ENCODE data around the gene RAB11A. TPM values are rescaled to one million over a fixed set of nuclear protein-coding genes. Genes with fewer than 3 reads are reported as not detected.
"Not testable (repeated sequence)": the region's sequence is repeated elsewhere in the genome, so short reads cannot be mapped to it uniquely, and the experiment has no call there.

RAB11A gene
- total RNA-seq, 1 donor from 2014 or later, result 185 TPM

DNA sequence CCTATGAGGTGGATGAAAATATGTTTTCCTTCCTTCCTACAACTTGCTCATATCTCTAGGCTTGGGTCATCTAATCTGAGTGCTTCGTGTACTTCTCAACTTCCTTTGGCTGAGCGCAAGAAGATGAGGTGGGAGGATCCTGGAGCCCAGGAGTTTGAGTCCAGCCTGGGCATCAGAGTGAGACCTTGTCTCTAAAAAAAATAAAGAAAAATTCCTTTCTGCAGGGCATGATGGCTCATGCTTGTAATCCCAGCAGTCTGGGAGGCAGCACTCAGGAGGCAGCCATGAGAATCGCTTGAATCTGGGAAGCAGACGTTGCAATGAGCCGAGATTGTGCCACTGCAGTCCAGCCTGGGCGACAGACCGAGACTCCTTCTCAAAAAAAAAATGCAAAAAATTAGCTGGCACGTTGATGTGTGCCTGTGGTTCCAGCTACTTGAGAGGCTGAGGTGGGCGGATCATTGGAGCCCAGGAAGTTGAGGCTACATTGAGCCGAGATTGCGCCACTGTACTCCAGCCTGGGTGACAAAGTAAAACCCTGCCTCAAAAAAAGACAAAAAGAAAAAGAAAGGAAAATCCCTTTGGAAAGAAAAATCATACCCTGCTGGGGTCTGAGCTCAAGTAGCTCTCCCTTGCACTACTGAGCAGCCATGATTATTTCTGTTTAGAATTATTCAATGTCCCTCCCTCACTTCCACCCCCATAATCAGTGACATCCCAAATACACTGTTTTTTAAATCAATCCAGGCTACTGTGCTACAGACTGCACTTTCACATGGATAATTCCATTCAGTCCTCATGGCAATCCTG, 28.0 kb upstream of the RAB11A start:
- DNase-seq (ENCODE audit: low read depth), result no peak

DNA sequence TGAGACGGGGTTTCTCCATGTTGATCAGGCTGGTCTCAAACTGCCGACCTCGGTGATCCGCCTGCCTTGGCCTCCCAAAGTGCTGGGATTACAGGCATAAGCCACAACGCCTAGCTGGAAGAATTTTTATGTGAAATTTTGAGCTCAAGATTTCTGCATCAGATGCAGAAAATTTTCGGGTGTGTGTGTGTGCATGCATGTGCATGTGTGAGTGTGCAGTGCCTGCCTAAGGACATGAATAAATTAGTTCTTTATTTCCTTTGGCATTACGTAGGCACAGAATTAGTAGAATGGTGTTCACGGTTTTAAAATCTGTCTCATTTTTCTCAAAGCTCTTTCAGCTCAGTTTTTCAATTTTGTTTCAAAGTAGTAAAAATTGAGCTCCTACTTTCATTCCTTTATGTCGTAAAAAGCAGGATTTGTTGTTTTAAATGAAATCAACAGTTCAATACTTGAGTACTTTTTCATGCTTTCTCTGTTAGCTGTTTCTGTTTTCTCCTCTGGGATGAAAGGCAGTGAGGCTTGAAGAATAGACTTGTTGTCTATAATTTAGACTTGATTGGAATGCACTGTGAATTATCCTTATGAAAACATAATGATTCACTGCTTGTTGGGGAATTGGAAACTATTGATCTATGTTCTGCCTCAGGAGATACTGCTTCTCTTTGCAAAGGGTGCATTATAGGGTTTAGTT, 23.3 kb upstream of the RAB11A start:
- DNase-seq (ENCODE audit: low read depth), result no peak

DNA sequence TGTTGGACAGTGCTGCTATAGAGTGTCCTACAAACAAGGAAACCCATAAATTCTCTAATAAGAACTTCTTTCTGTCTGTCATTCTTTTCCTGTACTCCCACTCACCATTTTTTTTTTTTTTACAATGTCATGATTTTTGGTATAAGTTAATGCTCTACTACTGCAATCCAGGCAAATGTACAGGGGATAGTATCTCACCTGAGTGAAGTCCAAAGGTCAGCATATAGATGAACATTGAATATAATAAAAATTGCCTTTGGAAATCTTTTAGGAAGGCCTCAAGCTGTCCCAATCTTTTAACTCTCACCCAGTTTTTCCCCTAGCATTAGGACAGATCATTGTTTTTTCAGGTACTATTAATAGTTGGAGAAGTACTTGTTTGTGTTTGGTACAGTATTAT, 21.3 kb upstream of the RAB11A start:
- no peak for DNase-seq (ENCODE audit: low read depth)

DNA sequence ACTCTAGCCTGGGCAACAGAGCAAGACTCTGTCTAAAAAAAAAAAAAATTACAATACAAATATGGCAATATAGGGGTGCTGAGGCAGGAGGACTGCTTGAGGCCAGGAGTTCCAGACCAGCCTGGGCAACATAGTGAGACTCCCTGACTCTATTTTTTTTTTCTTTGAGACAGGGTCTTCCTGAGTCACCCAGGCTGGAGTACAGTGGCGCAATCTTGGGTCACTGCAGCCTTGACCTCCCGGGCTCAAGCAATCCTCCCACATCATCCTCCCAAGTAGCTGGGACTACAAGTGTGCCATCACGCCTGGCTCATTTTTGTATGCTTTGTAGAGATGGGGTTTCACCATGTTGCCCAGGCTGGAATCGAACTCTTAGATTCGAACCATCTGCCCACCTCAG, 17.3 kb upstream of the RAB11A start:
- DNase-seq (ENCODE audit: low read depth), result no peak

DNA sequence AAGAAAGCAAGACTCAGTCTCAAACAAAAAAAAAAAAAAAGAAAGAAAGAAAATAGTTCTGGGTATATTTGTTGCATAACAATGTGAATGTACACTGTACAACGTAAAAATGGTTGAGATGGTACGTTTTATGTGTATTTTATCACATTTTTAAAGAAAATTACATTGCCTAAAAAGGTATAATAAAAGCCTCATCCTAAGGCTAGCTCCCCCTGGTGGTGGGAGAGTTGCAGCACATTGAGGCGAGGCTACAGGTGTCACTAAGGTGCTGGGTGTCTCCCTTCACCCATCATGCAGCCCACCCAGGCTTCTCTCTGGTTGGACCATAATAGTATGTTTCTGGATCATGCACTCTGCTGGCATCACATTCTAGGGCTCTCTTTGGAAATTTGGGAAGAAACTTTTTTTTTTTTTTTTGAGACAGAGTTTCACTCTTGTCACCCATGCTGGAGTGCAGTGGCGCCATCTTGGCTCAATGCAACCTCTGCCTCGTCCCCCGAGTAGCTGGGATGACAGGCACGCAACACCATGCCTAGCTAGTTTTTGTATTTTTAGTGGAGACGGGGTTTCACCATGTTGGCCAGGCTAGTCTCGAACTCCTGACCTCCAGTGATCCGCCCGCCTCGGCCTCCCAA, 12.4 kb upstream of the RAB11A start:
- peak; percentile 56 for DNase-seq (ENCODE audit: low read depth)

DNA sequence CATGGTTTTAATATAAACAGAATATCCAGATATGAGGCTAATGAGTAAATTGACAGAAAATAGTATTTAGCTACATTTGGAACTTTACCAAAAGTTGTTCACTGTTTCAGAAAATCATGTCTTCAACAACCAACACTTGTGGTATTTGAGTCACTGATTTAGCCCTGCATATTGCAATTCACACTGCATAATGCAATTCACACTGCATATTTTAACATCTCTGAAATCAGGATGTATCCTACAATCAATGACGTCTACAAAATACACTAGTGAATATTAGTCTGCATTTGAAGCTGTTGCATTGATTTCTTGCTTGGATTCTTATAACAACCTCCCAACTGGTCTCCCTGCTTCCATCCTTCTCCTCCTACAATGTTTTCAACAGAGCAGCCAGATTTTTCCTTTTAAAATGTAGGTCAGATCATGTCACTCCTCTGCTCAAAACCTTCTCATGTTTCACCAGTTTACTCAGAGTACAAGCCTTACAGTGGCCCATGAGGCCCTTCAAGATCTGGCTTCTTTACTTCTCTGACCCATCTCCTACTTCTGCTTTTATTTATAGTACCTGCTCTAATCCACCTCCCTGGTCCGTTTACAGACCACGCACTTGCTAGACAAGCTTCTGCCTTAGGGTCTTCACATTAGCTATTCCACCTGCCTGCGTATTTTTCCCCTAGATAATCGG, 11.4 kb upstream of the RAB11A start:
- no peak for DNase-seq (ENCODE audit: low read depth)

DNA sequence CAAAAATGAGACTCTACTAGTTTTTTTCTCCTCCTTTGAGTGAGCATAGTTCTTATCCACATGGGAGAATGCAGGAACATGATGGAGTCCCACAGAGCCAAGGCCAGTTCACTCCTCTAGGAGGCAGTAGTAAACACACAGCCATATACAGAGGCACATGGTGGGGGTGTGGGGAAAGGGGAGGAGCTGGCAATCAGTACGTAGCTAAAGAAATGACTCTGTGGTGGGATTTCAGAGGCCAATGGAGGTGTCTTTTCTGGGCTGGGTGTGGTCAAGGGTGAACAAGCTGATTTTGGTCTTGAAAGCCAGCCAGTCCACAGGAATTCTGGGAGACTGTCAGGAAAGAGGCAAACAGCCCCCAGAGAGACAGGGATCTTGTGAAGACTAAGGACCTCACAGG, 6.6 kb upstream of the RAB11A start:
- DNase-seq (ENCODE audit: low read depth), result peak; percentile 51

DNA sequence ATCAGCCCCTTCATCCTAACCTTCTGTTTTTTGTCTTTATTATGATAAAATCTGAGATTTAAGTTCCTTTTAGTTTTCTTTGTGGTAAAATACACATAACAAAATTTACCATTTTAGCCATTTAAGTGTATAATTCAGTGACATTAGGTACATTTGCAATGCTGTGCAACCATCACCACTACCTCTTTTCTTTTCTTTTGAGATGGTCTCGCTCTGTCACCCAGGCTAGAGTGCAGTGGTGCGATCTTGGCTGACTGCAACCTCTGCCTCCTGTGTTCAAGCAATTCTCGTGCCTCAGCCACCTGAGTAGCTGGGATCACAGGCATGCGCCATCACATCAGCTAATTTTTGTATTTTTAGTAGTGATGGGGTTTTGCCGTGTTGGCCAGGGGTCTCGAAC, 6.2 kb upstream of the RAB11A start:
- no peak for DNase-seq (ENCODE audit: low read depth)

DNA sequence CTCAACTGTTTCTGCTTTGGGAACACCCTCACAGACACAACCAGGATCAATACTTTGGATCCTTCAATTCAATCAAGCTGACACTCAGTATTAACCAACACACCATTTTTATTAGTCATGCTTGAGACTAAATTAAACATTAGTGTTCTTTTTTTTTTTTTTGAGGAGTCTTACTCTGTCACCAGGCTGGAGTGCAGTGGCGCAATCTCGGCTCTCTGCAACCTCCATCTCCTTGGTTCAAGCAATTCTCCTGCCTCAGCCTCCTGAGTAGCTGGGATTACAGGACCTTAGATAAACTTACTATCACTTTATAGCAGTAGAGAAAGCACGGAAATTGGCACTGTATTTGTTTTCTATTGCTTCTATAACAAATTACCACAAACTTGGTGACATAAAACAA, 2.0 kb upstream of the RAB11A start:
- DNase-seq (ENCODE audit: low read depth), result no peak

DNA sequence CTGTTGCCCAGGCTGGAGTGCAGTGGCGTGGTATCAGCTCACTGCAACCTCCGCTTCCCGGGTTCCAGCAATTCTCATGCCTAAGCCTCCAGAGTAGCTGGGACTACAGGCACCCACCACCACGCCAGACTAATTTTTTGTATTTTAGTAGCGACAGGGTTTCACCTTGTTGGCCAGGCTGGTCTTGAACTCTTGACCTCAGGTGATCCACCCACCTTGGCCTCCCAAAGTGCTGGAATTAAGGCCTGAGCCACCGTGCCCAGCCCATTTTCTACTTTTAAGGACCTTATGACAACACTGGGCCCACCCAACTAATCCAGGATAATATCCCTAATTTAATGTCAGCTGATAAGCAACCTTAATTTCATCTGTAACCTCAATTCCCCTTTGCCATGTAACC, 1.4 kb upstream of the RAB11A start:
- DNase-seq (ENCODE audit: low read depth), result not testable (repeated sequence)

DNA sequence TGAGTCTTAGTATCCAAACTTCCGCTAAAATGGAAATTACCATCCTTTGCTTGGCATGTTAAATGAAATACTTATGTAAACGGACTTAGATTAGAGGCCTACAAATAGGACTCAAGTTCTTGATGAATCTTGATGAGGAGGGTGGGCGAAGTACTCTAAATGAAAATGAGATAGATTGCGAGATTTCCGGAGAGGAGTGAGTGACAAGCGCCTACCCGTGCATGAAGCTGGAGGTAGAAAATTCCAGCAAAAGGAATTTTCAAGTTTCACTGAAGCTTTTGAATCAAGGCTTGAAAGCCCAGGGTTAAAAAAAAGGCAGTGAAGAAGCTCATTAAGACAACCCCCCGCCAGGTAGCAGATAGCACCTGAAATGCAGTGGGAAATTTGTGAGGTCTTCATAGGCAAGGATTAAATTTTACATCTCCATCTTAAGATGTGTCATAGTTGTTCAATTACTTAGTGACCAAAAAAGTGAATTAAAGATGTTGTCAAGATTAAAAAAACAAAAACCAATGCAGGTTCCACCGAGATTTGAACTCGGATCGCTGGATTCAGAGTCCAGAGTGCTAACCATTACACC, 655 bp upstream of the RAB11A start:
- peak; percentile 3 for DNase-seq (ENCODE audit: low read depth)

DNA sequence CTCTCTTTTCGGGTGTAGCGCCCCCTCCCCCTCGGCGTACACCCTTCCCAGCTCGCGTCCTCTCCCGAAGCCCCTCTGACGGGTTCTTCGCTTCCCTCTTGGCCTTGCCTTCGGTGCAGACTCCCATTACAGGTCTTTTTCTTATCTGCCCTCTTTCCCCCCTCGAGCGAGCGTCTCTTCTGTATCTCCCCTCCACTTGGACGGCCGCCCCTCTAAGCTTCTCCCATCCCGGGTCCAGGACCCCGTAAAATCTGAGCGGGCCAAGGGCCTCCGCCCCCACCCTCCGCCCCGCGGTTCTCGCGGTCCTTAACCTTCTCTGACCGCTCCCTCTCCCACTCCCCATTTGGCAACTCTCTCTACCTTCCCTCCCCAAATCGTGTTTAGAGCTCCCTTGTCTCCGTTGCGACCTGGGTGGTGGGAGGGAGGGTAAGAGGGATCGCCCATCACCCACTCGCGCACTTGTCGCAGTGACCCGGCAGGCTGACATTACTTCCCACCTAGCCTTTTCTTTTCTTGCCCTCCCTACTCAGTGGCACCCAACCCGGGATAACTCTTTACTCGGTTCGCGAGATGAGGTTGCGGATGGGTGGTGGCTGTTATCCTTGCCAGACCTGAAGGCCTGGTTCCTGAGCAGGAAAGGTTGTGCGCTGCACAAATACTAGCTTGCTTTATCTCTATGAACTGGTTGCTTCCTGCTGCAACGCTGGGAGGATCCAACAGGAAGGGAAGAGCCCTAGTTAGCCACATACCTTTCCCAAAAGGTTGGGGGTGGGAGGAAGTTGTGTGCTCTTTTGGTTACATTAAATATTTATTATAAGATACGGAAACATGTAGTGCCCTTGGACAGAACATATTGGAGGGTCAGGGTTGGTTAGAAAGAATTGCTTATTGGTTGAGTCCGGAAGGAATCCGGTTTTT, 922 bp downstream of the RAB11A start:
- peak; percentile 33 for DNase-seq (ENCODE audit: low read depth)

DNA sequence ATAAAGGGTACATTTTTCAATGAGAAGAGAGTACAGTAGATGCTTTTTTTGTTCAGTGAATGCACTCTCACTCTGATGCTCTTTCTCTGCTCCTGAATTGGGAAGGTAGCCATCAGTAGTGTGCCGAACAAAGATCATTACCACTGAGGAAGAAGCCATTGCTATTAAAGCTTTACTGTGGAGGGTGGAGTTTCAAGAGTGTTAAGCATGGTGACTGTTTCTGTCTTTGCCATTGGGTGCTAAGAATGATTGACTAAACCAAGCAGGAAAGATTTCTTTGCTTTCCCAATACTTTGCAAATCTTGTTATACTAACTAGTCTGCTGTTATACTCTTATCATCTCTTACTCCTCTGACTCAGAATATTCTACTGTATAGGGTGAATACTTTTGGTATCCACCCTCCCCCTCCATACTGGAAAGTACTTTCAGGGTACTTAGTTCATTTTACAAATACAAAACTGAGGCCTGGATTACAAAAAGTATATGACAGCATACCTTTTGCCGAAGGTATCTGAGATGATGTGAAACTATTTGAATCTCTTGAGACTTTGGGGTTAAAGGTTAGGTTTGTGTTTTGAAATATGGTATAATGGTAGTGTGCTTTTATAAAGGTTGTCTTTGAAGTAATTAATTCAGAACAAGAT, 1.7 kb downstream of the RAB11A start:
- DNase-seq (ENCODE audit: low read depth), result peak; percentile 32

DNA sequence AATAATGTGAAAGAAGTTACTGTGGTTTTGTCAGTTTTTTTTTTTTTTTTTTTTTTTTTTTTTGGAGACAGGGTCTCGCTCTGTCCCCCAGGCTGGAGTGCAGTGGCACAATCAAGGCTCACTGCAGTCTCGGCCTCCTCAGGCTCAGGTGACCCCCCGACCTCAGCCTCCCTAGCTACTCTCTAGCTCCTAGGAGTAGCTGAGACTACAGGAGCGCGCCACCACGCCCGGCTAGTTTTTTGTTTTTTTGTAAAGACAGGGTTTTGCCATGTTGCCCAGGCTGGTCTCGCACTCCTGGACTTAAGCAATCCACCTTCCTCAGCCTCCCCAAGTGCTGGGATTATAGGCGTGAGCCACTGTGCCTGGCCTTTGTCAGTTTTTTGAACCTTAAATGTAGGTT, 2.6 kb downstream of the RAB11A start:
- not testable (repeated sequence) for DNase-seq (ENCODE audit: low read depth)

DNA sequence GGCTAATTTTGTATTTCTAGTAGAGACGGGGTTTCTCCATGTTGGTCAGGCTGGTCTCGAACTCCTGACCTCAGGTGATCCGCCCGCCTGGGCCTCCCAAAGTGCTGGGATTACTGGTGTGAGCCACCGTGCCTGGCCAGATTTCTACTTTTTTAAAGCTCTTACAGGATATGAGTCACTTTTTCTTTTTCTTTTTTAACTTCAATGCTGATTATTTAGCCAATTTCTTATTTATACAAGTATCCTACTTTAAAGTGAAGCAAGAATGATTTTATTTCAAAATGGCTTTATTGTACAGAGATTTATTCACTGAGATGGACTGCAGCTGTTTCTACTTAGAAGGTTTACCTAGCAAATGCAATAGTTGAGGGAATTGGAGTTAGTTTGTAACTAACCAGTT, 3.3 kb downstream of the RAB11A start:
- DNase-seq (ENCODE audit: low read depth), result peak; percentile 5

DNA sequence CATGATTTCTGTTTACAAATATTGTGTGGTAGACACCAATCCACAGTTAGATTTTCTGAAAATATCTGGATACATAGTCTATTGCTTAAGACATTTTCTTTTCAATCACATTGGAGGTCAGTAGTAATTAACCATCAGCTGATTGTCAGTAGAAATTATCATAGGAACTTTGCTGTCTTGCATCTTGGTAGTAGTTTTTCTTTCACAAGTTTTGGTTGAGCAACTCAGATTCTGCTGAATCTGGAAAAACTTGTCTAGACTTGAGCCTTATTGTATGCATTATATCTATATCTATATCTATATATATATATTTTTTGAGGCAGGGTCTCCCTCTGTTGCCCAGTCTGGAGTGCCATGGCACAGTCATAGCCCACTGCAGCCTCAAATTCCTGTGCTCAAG, 4.0 kb downstream of the RAB11A start:
- no peak for DNase-seq (ENCODE audit: low read depth)

DNA sequence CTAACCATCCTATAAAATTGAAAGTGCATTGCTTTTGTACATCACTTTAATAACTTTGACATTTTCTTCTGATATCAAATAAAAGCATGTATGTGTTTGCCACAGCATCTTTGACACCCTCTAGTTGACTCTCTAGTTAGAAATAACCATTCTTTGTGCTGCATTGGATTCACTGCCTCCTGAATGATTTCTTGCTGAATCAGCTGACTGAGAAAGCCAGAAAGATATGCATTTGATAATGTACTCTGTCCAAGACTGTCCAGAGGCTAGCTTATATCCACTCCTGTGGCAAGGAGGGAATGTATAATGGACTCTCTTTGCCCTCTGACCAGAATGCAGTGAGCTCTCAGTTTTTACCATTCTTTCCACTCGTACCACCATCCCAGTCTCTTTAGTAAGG, 6.2 kb downstream of the RAB11A start:
- DNase-seq (ENCODE audit: low read depth), result no peak

DNA sequence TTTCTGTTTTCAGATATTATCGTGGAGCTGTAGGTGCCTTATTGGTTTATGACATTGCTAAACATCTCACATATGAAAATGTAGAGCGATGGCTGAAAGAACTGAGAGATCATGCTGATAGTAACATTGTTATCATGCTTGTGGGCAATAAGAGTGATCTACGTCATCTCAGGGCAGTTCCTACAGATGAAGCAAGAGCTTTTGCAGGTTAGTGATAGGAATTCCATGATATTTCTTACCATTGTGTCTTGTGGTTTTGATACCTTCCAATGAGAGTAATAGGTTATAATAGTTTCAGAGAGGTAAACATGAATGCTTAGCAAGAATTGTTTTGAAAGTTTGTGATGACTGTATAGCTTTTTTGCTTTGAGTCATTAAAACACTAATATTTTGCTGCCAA, 8.5 kb downstream of the RAB11A start:
- DNase-seq (ENCODE audit: low read depth), result no peak

DNA sequence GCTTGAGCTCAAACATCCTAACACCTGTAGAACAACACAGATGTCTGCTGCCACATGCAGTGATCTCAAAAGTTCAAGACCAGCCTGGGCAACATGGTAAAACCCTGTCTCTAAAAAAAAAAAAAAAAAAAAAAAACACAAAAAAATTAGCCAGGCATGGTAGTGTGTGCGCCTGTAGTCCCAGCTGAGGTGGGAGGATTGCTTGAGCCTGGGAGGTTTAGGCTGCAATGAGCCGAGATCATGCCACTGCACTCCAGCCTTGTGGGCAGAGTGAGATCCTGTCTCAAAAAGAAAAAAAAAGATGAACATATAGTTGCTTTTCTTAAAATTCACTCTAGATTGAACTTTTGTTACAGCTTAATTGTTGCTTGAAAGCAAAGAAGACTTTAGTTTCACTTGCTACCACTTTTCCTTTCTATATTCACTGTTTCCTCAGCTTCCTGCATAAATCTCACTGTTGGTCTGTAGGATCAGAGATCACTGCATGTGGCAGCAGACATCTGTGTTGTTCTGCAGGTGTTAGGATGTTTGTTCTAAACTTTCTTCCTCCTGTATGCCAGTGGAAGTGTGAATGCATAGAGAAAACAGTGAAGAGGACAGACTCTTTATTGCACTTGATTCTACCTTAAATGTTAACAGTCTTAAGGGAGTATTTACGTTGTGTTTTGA, 12.6 kb downstream of the RAB11A start:
- no peak for DNase-seq (ENCODE audit: low read depth)
